ENCODE results near the gene POLG.

POLG gene

DNA sequence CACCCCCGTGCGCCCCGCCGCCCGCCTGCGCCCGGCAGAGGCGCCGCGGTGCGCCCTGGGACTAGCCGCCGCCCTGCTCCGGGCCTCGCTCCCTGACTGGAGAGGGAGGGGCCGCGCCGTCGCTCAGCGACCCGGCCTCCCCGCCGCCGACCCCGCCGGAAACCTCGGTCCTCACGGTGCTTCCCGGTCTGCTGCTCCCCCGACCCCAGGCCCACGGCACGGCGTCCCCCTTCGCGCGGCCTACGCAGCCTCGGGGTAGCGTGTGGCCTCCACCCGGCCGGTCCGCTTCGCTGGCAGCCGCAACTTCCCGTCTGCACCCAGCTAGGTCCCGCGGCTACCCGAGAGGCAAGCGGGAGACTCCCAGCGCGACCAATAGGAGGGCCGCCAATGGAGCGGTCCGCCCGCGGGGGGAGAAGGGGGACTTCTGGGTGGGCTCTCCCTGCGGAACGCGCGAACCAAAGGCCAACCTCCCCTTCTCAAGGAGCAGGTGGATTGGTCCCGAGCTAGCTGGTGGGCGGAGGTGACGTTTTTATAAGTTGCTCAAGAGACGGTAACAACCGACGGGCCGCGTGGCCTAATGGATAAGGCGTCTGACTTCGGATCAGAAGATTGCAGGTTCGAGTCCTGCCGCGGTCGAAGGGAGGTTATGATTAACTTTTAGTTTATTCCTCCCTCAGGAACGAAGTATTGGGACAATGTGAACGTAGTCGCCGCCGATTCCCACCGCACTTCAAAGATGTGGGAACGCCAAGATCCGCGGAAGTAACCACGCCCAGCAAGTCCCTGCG lies at the start of gene POLG:
Gene POLG (minus strand): TSS at position 315 of the 788 bp plus-strand sequence. CDS start 1,070 bp downstream, outside the sequence.
- TF ChIP-seq GATA2 (IDR thresholded peaks at IDR 0.05; ENCODE audit: low read depth, low read length), result 0 out of 2 replicates have a peak, but pooled peaks have one; percentile 11
- TF ChIP-seq GATA3 (IDR thresholded peaks at IDR 0.05; ENCODE audit: low read depth, low read length), result no peak

GRCh38 chr15:89384176-89384604 lies 49.6 kb upstream of the POLG start:
- TF ChIP-seq GATA2 (IDR thresholded peaks at IDR 0.05; ENCODE audit: low read depth, low read length) (no peak), GATA3 (IDR thresholded peaks at IDR 0.05; ENCODE audit: low read depth, low read length) (no peak)

DNA sequence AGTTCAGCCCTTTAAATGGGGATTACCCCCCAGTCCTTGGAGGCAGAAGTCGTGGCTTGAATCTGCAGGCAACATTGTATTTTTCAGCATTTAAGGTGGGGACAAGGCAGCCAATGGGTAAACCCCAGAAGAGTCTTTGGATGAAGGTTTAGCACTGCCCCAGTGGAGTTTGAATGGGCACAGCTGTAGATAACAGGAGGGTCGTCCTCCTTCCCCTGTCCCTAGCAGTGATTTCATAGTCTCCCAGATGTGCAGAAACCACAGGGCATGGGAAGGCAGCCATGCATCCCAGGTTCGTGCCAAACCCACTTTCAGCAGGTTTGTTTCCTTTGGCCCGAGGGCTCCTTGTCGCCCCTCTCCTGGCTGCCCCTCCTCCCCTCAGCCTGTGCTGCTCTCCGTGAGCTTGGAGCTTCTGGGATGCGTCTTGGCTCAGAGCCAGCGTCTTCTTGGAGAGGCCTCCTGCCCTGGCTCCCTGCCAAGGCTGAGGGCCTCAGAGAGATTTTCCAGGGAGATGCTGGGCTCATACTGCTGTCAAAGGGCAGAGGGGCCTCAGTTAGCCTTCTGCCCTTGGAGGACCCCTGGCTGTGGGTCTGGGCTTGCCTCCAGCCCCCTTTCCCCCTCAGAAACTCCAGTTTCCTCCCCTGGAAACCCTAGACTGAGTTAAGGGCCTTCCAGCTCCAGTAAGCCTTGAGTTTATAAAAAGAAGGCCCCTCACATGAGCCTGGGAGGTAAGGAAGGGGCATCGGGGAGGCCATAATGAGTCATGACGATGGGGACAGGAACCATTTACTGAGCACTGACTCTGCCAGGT lies 48.9 kb upstream of the POLG start:
- no peak for TF ChIP-seq GATA3 (IDR thresholded peaks at IDR 0.05; ENCODE audit: low read depth, low read length)
- TF ChIP-seq GATA2 (IDR thresholded peaks at IDR 0.05; ENCODE audit: low read depth, low read length), result peak; percentile 78

DNA sequence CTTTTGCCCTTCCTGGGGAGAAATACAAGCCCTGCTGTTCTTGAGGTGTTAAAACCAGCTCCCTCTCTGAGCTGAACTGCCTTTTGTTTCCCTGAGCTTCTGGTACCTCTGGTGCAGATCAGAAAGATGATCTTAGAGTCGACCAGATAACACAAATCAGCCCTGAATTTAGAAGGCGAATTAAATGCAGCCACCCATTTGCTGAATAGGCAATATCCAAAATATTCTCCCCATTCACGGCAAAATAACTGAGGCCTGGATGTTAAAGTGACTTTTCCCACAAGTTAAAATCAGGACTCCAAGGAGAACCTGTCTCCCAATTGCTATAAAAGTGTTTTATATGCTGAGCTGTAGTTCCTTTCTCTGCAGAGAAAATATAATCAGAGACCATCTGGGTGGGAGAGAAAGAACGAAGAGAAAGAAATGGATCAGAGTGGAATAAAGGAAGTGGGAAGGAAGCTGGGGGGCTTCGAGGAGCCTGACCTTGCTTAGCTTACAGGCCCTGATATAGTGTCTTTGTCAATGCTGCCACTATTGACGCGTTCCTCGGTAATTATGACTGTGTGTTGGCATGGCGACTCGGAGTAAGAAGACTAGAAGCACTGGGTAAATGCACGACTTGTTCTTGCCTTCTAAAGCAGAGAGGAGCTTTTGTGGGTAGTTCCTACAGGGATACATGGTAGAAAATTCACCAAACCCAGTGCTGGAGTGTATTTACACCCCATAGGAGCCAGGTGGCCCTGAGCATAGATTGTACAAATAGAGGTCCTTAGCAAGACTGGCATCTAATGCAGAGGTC lies 47.5 kb upstream of the POLG start:
- TF ChIP-seq GATA3 (IDR thresholded peaks at IDR 0.05; ENCODE audit: low read depth, low read length) (no peak), GATA2 (IDR thresholded peaks at IDR 0.05; ENCODE audit: low read depth, low read length) (peak; percentile 69; the same call in 1 of the 2 replicates)

DNA sequence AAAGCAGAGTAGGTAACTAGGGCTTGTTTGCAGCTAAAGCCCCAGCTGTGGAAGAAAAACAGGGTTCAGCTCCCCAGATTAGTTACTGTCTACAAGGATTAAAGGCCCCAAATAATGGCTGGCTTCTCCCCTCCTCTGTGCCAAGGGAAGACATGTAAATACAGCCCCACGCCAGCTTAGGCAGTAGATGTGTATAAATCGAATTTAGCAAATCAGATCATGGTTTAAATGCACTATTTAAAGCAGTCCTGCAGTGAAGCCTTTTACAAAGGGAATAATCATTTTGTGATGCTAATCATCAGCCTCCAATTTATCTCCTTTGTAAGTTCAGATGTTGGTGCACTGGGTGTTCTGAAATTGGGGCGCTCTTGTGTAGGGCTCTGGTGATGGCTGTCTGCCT lies 46.7 kb upstream of the POLG start:
- TF ChIP-seq GATA2 (IDR thresholded peaks at IDR 0.05; ENCODE audit: low read depth, low read length) (no peak), GATA3 (IDR thresholded peaks at IDR 0.05; ENCODE audit: low read depth, low read length) (no peak)

DNA sequence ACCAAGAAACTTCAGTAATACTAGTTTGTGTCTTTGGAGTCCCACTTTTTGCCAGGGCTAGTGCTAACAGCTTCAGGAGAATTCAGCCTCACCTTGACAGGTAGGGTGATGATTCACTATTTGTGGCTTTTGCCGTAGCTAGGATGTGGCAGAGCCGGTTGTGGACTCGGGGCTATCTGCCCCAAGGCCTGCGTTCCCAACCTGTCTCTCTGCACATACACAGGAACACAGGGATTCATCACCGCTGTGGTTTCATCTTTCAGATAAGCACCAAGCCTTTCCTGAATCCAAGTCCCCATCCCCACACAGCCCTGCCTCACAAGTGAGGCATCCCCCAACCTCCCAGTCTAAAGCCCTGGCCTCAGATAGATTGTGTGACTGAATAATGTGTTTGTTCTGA lies 45.2 kb upstream of the POLG start:
- TF ChIP-seq GATA2 (IDR thresholded peaks at IDR 0.05; ENCODE audit: low read depth, low read length), result no peak
- TF ChIP-seq GATA3 (IDR thresholded peaks at IDR 0.05; ENCODE audit: low read depth, low read length), result no peak

GRCh38 chr15:89379251-89379695 lies 44.6 kb upstream of the POLG start:
- TF ChIP-seq GATA3 (IDR thresholded peaks at IDR 0.05; ENCODE audit: low read depth, low read length) (no peak), GATA2 (IDR thresholded peaks at IDR 0.05; ENCODE audit: low read depth, low read length) (no peak)

GRCh38 chr15:89378296-89379151 lies 43.9 kb upstream of the POLG start:
- TF ChIP-seq GATA3 (IDR thresholded peaks at IDR 0.05; ENCODE audit: low read depth, low read length) (no peak), GATA2 (IDR thresholded peaks at IDR 0.05; ENCODE audit: low read depth, low read length) (no peak)

DNA sequence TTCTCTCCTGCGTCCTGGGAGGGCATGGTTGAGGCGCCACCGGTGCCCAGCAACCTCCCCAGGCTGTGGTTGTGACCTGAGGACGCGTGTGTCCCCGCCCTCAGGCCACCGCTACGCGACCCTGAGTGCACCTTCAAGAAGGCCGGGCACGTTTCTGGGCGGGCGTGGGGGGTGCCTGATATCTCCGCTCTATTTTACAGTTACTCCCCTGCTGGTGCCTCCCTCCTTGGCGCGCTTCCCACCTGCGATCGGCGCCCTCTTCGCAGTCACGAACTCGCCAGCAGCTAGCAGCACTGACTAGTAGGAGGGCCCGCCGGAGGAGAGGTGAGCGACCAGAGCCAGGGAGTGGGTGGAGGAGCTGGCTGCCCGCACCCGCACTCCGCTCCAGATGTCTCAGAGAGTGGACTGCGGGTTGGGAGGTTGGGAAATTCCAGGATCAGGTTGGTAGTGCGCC lies 43.2 kb upstream of the POLG start:
- no peak for TF ChIP-seq GATA3 (IDR thresholded peaks at IDR 0.05; ENCODE audit: low read depth, low read length)
- no peak for TF ChIP-seq GATA2 (IDR thresholded peaks at IDR 0.05; ENCODE audit: low read depth, low read length)

GRCh38 chr15:89377024-89377841 lies 42.6 kb upstream of the POLG start:
- TF ChIP-seq GATA2 (IDR thresholded peaks at IDR 0.05; ENCODE audit: low read depth, low read length) (no peak), GATA3 (IDR thresholded peaks at IDR 0.05; ENCODE audit: low read depth, low read length) (no peak)

GRCh38 chr15:89376388-89376787 lies 41.8 kb upstream of the POLG start:
- TF ChIP-seq GATA2 (IDR thresholded peaks at IDR 0.05; ENCODE audit: low read depth, low read length), result no peak
- TF ChIP-seq GATA3 (IDR thresholded peaks at IDR 0.05; ENCODE audit: low read depth, low read length), result no peak
